Smooth muscle cell (in vitro differentiated cells): ENCODE data around the gene PAPPA. TPM values are rescaled to one million over a fixed set of nuclear protein-coding genes. Genes with fewer than 3 reads are reported as not detected.
A peak's percentile ranks its signal among the peaks of the same experiment; 100 is the strongest.

Source experiments
- DNase-seq: peaks from one replicate; lab custom pipeline; 2025; ENCODE audit not compliant: unreplicated experiment; lab: John Stamatoyannopoulos, UW
- H2AFZ ChIP-seq: fragments of 200-600 bp; sonication (generic); 2 replicates; pipeline ENCODE4 v1.6.0; 2016; ENCODE audit warnings: antibody characterized with exemption, low read depth, mild to moderate bottlenecking
- H3F3A ChIP-seq: fragments of 200-600 bp; sonication (generic); 2 replicates; pipeline ENCODE4 v1.6.0; 2017; ENCODE audit warnings: antibody characterized with exemption, low read depth
- H3K27ac ChIP-seq: fragments of 200-600 bp; sonication (generic); 2 replicates; pipeline ENCODE4 v1.5.1; 2016; ENCODE audit warnings: low read depth, mild to moderate bottlenecking
- H3K27me3 ChIP-seq: fragments of 200-600 bp; sonication (generic); 2 replicates; pipeline ENCODE4 v1.6.1; 2016; ENCODE audit warnings: low read depth, mild to moderate bottlenecking
- H3K36me3 ChIP-seq: fragments of 200-600 bp; sonication (generic); 2 replicates; pipeline ENCODE4 v1.5.1; 2016; ENCODE audit warnings: low read depth
- H3K4me1 ChIP-seq: fragments of 200-600 bp; sonication (generic); 2 replicates; pipeline ENCODE4 v1.5.1; 2016; ENCODE audit warnings: low read depth
- H3K4me2 ChIP-seq: fragments of 200-600 bp; sonication (generic); 2 replicates; pipeline ENCODE4 v1.6.0; 2016; ENCODE audit warnings: mild to moderate bottlenecking
- H3K4me3 ChIP-seq: fragments of 200-600 bp; sonication (generic); 2 replicates; pipeline ENCODE4 v1.5.1; 2016; ENCODE audit warnings: mild to moderate bottlenecking
- H3K79me2 ChIP-seq: fragments of 200-600 bp; sonication (generic); 2 replicates; pipeline ENCODE4 v1.6.0; 2016; ENCODE audit warnings: low read depth, mild to moderate bottlenecking
- H3K9ac ChIP-seq: fragments of 200-600 bp; sonication (generic); 2 replicates; pipeline ENCODE4 v1.6.0; 2016; ENCODE audit warnings: low read depth
- H3K9me3 ChIP-seq: fragments of 200-600 bp; sonication (generic); replicated peaks from 2 replicates; pipeline ENCODE4 v1.5.1; 2016; ENCODE audit warnings: low read depth
- H4K20me1 ChIP-seq: fragments of 200-600 bp; sonication (generic); 2 replicates; pipeline ENCODE4 v1.6.0; 2016; ENCODE audit warnings: low read depth
- CTCF ChIP-seq: fragments of 200-600 bp; sonication (generic); IDR thresholded peaks from 2 replicates; pipeline ENCODE4 v1.5.1; 2017; ENCODE audit warnings: borderline replicate concordance, mild to moderate bottlenecking, antibody characterized with exemption; ENCODE audit not compliant: insufficient read depth, poor library complexity, severe bottlenecking
- WGBS: methylation state at CpG from one replicate; pipeline ENCODE4 v1.1.7; 2016; ENCODE audit warnings: low lambda C conversion rate; 5-methylcytosine and 5-hydroxymethylcytosine counted together
- polyA plus RNA-seq: library from polyadenylated mRNA; unstranded; fragments of >200 nt; fragmentation: Nextera tagmentation; extraction: Ambion mirVana; gene quantifications from 2 replicates; pipeline ENCODE4 v1.2.1, GENCODE V29; 2016
- total RNA-seq: library from RNA; depleted of rRNA; stranded (reverse); fragments of >200 nt; gene quantifications from 2 replicates; pipeline ENCODE4 v1.2.3, GENCODE V29; 2014

PAPPA gene
- total and polyA plus RNA-seq, 2 experiments from 2014 or later, result 27.7 to 114 TPM

GRCh38 chr9:116381350-116381749 lies 227.8 kb downstream of the PAPPA start:
- H3K9me3 ChIP-seq, result no peaks in the 10 kb centered on the region
- H3K4me3 ChIP-seq, result no peak overlapping the region
- peaks cover 6% of the 10 kb centered on the region for H3F3A ChIP-seq
- no peaks in the 10 kb centered on the region for H3K79me2 ChIP-seq
- no peak overlapping the region for H3K4me2 ChIP-seq
- H3K4me1 ChIP-seq, result no peaks in the 10 kb centered on the region
- peaks cover 2% of the 10 kb centered on the region for H3K36me3 ChIP-seq
- H3K27me3 ChIP-seq, result no peaks in the 10 kb centered on the region
- TF ChIP-seq CTCF, result no peak
- no peak overlapping the region for H3K27ac ChIP-seq
- no peak overlapping the region for H3K9ac ChIP-seq
- DNase-seq, result no peak
- H4K20me1 ChIP-seq, result peaks cover 62% of the 10 kb centered on the region
- no peak overlapping the region for H2AFZ ChIP-seq
- 90% methylated on average over 2 of the region's 2 CpGs for WGBS

GRCh38 chr9:116382053-116382452 lies 228.5 kb downstream of the PAPPA start:
- no peak for DNase-seq
- 33% methylated on average over 4 of the region's 4 CpGs for WGBS
- H3F3A ChIP-seq, result peaks cover 6% of the 10 kb centered on the region
- peak overlapping the region; percentile 22 for H3K4me2 ChIP-seq
- TF ChIP-seq CTCF, result no peak
- H3K9ac ChIP-seq, result no peak overlapping the region
- H3K4me3 ChIP-seq, result no peak overlapping the region
- peaks cover 59% of the 10 kb centered on the region for H4K20me1 ChIP-seq
- H3K36me3 ChIP-seq, result peaks cover 8% of the 10 kb centered on the region
- H3K4me1 ChIP-seq, result no peaks in the 10 kb centered on the region
- no peaks in the 10 kb centered on the region for H3K9me3 ChIP-seq
- H3K79me2 ChIP-seq, result no peaks in the 10 kb centered on the region
- H3K27ac ChIP-seq, result no peak overlapping the region
- no peak overlapping the region for H2AFZ ChIP-seq
- H3K27me3 ChIP-seq, result no peaks in the 10 kb centered on the region

- Histone ChIP-seq H3K79me2 (no peaks in the 10 kb centered on the region), H3K36me3 (peaks cover 8% of the 10 kb centered on the region), H3K9ac (no peak overlapping the region), H4K20me1 (peaks cover 60% of the 10 kb centered on the region), H3K27me3 (no peaks in the 10 kb centered on the region), H3F3A (peaks cover 1% of the 10 kb centered on the region), H3K27ac (no peak overlapping the region), H3K4me2 (no peak overlapping the region), H2AFZ (no peak overlapping the region), H3K4me1 (no peaks in the 10 kb centered on the region), H3K4me3 (no peak overlapping the region), H3K9me3 (no peaks in the 10 kb centered on the region)
- no peak for TF ChIP-seq CTCF
- no peak for DNase-seq
- 91% methylated on average over 5 of the region's 5 CpGs for WGBS
These were observed 229.5 kb downstream of the PAPPA start for GRCh38 chr9:116383133-116383532.

GRCh38 chr9:116383936-116384335 lies 230.3 kb downstream of the PAPPA start:
- no peak for DNase-seq
- no peak for TF ChIP-seq CTCF
- H3K27ac ChIP-seq, result no peak overlapping the region

More at GRCh38 chr9:116383936-116384335, 230.3 kb downstream of the PAPPA start:
- no peak overlapping the region for H3K9ac ChIP-seq
- no peaks in the 10 kb centered on the region for H3K79me2 ChIP-seq
- H2AFZ ChIP-seq, result no peak overlapping the region
- peaks cover 63% of the 10 kb centered on the region for H4K20me1 ChIP-seq
- no peaks in the 10 kb centered on the region for H3K27me3 ChIP-seq
- H3K4me3 ChIP-seq, result no peak overlapping the region
- WGBS, result 17% methylated on average over 4 of the region's 4 CpGs
- H3K4me1 ChIP-seq, result no peaks in the 10 kb centered on the region
- peak overlapping the region; percentile 15 for H3K4me2 ChIP-seq
- H3K36me3 ChIP-seq, result peaks cover 8% of the 10 kb centered on the region
- H3K9me3 ChIP-seq, result no peaks in the 10 kb centered on the region
- H3F3A ChIP-seq, result peaks cover 6% of the 10 kb centered on the region
